IMR-90 (cell line): ENCODE measurements around the gene SYT11. TPM values are rescaled to one million over a fixed set of nuclear protein-coding genes. Genes with fewer than 3 reads are reported as not detected.
A peak's percentile ranks its signal among the peaks of the same experiment; 100 is the strongest.

Source experiments
- ATAC-seq: fragments of 200-7000 bp; cut with Tn5 transposase; 2 replicates; pipeline ENCODE4 v1.9.1; 2020; ENCODE audit warnings: low read depth, mild to moderate bottlenecking, moderate library complexity
- BruUV-seq: library from RNA; stranded (reverse); fragments of 400-500 nt; replicated peaks from 2 replicates; lab custom pipeline; 2021; lab: Mats Ljungman, UMichigan
- CTCF ChIA-PET: fragments of 300-600 bp; formaldehyde crosslinking; extraction: SDS; loops from one replicate; lab custom pipeline; 2021; ENCODE audit warnings: antibody characterized with exemption; lab: Yijun Ruan, JAX
- POLR2A ChIA-PET: fragments of 300-600 bp; sonication (Branson Sonifier 250); formaldehyde crosslinking; loops from one replicate; lab custom pipeline; 2022; ENCODE audit warnings: antibody characterized with exemption; ENCODE audit not compliant: unreplicated experiment; lab: Charles Lee
- DNase-seq: peaks from one replicate; pipeline ENCODE4 v3.0.0; 2013
- H2AFZ ChIP-seq: replicated peaks from 2 replicates; pipeline ENCODE3; 2013; ENCODE audit warnings: low read length, mild to moderate bottlenecking; ENCODE audit not compliant: poor library complexity
- H2AK5ac ChIP-seq: 2 replicates; pipeline ENCODE4 v1.6.1; 2013; ENCODE audit warnings: low read depth, low read length, inconsistent platforms
- H2AK9ac ChIP-seq: replicated peaks from 2 replicates; pipeline ENCODE3; 2013; ENCODE audit warnings: mild to moderate bottlenecking, low read depth, low read length, moderate library complexity; ENCODE audit not compliant: poor library complexity
- H2BK120ac ChIP-seq: 2 replicates; pipeline ENCODE4 v1.6.1; 2013; ENCODE audit warnings: low read depth, low read length, inconsistent platforms
- H2BK15ac ChIP-seq: 3 replicates; pipeline ENCODE4 v1.6.1; 2013; ENCODE audit warnings: low read depth, low read length, inconsistent platforms
- H2BK20ac ChIP-seq: 2 replicates; pipeline ENCODE4 v1.6.1; 2013; ENCODE audit warnings: low read depth, mild to moderate bottlenecking, inconsistent platforms, low read length, moderate library complexity
- H2BK5ac ChIP-seq: 2 replicates; pipeline ENCODE4 v1.6.1; 2013; ENCODE audit warnings: mild to moderate bottlenecking, low read depth, low read length, inconsistent platforms; ENCODE audit not compliant: poor library complexity, severe bottlenecking
- H3K14ac ChIP-seq: replicated peaks from 2 replicates; pipeline ENCODE4 v1.6.1; 2013; ENCODE audit warnings: low read depth, low read length, inconsistent platforms
- H3K18ac ChIP-seq: 2 replicates; pipeline ENCODE4 v1.6.1; 2013; ENCODE audit warnings: low read depth, low read length, control low read depth
- H3K23ac ChIP-seq: 2 replicates; pipeline ENCODE4 v1.6.1; 2013; ENCODE audit warnings: low read depth, low read length, inconsistent platforms
- H3K27ac ChIP-seq: 2 replicates; pipeline ENCODE4 v1.5.1; 2013; ENCODE audit warnings: mild to moderate bottlenecking, control low read depth, low read length; ENCODE audit not compliant: insufficient read depth
- H3K27me3 ChIP-seq: 2 replicates; pipeline ENCODE4 v1.6.1; 2013; ENCODE audit warnings: low read length; ENCODE audit not compliant: control insufficient read depth, insufficient read depth
- H3K36me3 ChIP-seq: 2 replicates; pipeline ENCODE4 v1.6.1; 2013; ENCODE audit warnings: low read length, mixed read lengths; ENCODE audit not compliant: control insufficient read depth, insufficient read depth
- H3K4ac ChIP-seq: 2 replicates; pipeline ENCODE4 v1.6.1; 2013; ENCODE audit warnings: low read depth, low read length, inconsistent platforms
- H3K4me1 ChIP-seq: 2 replicates; pipeline ENCODE4 v1.6.1; 2013; ENCODE audit warnings: low read length, mixed read lengths; ENCODE audit not compliant: control insufficient read depth, insufficient read depth
- H3K4me2 ChIP-seq: 2 replicates; pipeline ENCODE4 v1.6.1; 2013; ENCODE audit warnings: low read depth, mild to moderate bottlenecking, control low read depth, low read length, moderate library complexity
- H3K4me3 ChIP-seq: 2 replicates; pipeline ENCODE4 v1.5.1; 2013; ENCODE audit warnings: low read depth, mild to moderate bottlenecking, control low read depth, low read length, moderate library complexity; ENCODE audit not compliant: insufficient read depth
- H3K56ac ChIP-seq: 2 replicates; pipeline ENCODE4 v1.6.1; 2013; ENCODE audit warnings: low read length, inconsistent platforms; ENCODE audit not compliant: insufficient read depth; ENCODE audit errors: extremely low read depth
- H3K79me1 ChIP-seq, 2 experiments: 2 replicates each; pipeline ENCODE4 v1.6.1; 2013; ENCODE audit warnings: low read length in 2 of 2, inconsistent platforms in 1 of 2, low read depth in 1 of 2
- H3K9ac ChIP-seq: 2 replicates; pipeline ENCODE4 v1.6.1; 2013; ENCODE audit warnings: low read depth, low read length, control low read depth
- H3K9me1 ChIP-seq: 2 replicates; pipeline ENCODE4 v1.6.1; 2013; ENCODE audit warnings: low read length, inconsistent platforms; ENCODE audit not compliant: insufficient read depth
- H3K9me3 ChIP-seq: 2 replicates; pipeline ENCODE4 v1.6.1; 2013; ENCODE audit warnings: low read length; ENCODE audit not compliant: control insufficient read depth, insufficient read depth
- H4K20me1 ChIP-seq: 2 replicates; pipeline ENCODE4 v1.6.1; 2013; ENCODE audit warnings: low read length, inconsistent platforms; ENCODE audit not compliant: insufficient read depth
- H4K5ac ChIP-seq: 2 replicates; pipeline ENCODE4 v1.6.1; 2013; ENCODE audit warnings: mild to moderate bottlenecking, low read depth, low read length, control low read depth
- H4K8ac ChIP-seq, 2 experiments: 2 replicates each; pipeline ENCODE4 v1.6.1; 2013; ENCODE audit warnings: low read depth in 2 of 2, low read length in 2 of 2, control low read depth in 1 of 2, inconsistent platforms in 1 of 2
- H4K91ac ChIP-seq: 2 replicates; pipeline ENCODE4 v1.6.1; 2013; ENCODE audit warnings: low read depth, low read length, inconsistent platforms; ENCODE audit not compliant: insufficient read depth
- BHLHE40 ChIP-seq: fragments of 150-350 bp; IDR thresholded peaks from 2 replicates; pipeline ENCODE4 v1.6.1; 2016; ENCODE audit warnings: mild to moderate bottlenecking, low read depth, low read length
- CEBPB ChIP-seq: IDR thresholded peaks from 2 replicates; pipeline ENCODE4 v1.6.1; 2012; ENCODE audit warnings: low read depth, low read length, improper control_type of control experiment
- CHD1 ChIP-seq: IDR thresholded peaks from 2 replicates; pipeline ENCODE4 v1.6.1; 2012; ENCODE audit warnings: low read depth, low read length, improper control_type of control experiment
- CTCF ChIP-seq: conservative IDR thresholded peaks from 2 replicates; pipeline ENCODE4 v1.5.1; 2012; ENCODE audit warnings: mild to moderate bottlenecking, low read depth, low read length, improper control_type of control experiment
- MAFK ChIP-seq: IDR thresholded peaks from 2 replicates; pipeline ENCODE4 v1.6.1; 2012; ENCODE audit warnings: low read depth, low read length, improper control_type of control experiment
- MXI1 ChIP-seq: IDR thresholded peaks from 2 replicates; pipeline ENCODE4 v1.6.1; 2012; ENCODE audit warnings: low read depth, mild to moderate bottlenecking, low read length, moderate library complexity, borderline replicate concordance
- NFE2L2 ChIP-seq: fragments of 150-350 bp; IDR thresholded peaks from 2 replicates; pipeline ENCODE4 v1.6.1; 2016; ENCODE audit warnings: low read depth, mild to moderate bottlenecking, low read length
- POLR2A ChIP-seq: IDR thresholded peaks from 2 replicates; pipeline ENCODE4 v1.6.1; 2012; ENCODE audit warnings: mild to moderate bottlenecking, low read depth, low read length
- RAD21 ChIP-seq: IDR thresholded peaks from 2 replicates; pipeline ENCODE4 v1.6.1; 2012; ENCODE audit warnings: low read length, improper control_type of control experiment
- RFX5 ChIP-seq: IDR thresholded peaks from 2 replicates; pipeline ENCODE4 v1.8.0; 2012; ENCODE audit warnings: low read depth, mild to moderate bottlenecking, low read length, moderate library complexity
- USF2 ChIP-seq: fragments of 150-350 bp; IDR thresholded peaks from 2 replicates; pipeline ENCODE4 v1.6.1; 2017; ENCODE audit warnings: mild to moderate bottlenecking, antibody characterized with exemption, low read length, low read depth
- dilution Hi-C: fragments of 300-500 bp; cut with HindIII; formaldehyde crosslinking; loops from one replicate; pipeline ENCODE4 v1.14.3; 2018; ENCODE audit warnings: low sequenced_read_pairs; ENCODE audit not compliant: unreplicated experiment
- in situ Hi-C: fragments of 300-500 bp; cut with MboI; formaldehyde crosslinking; loops from 3 replicates; pipeline ENCODE4 v1.14.3; 2019; ENCODE audit warnings: low sequenced_read_pairs, inconsistent platforms, mixed read lengths
- intact Hi-C: fragments of 100-400 bp; cut with micrococcal nuclease; formaldehyde crosslinking; loops from 2 replicates; pipeline ENCODE4 v1.10.0; 2022
- polyA plus RNA-seq, 3 experiments: library from polyadenylated mRNA; depleted of rRNA; stranded (reverse); fragments of >200 nt; gene quantifications; 2 replicates each; pipeline ENCODE4 v1.2.3, GENCODE V29; 2012; ENCODE audit warnings: low replicate concordance in 1 of 3
- total RNA-seq: library from RNA; depleted of rRNA; stranded (reverse); fragments of >200 nt; gene quantifications from 2 replicates; pipeline ENCODE4 v1.2.3, GENCODE V29; 2012

SYT11 gene
- total and polyA plus RNA-seq, 2 of the 4 experiments (the other 2 are of a cell fraction): 22.9 to 43.7 TPM

- in situ Hi-C loops: no loop called here
- CTCF ChIA-PET: interaction anchor here (1.6 kb wide), 1 partner anchor 20 kb away, joined by 3 read pairs; no protein-coding TSS in a partner anchor
- TF ChIP-seq CHD1 (no peak), NFE2L2 (no peak), RAD21 (no peak), CEBPB (no peak), CTCF (no peak), POLR2A (no peak), MXI1 (no peak), RFX5 (no peak), USF2 (no peak), BHLHE40 (no peak), MAFK (no peak)
These were observed 25.6 kb downstream of the SYT11 start for GRCh38 chr1:155884982-155885381.

More at GRCh38 chr1:155884982-155885381, 25.6 kb downstream of the SYT11 start:
- no TSS peak for BruUV-seq
- H2BK120ac ChIP-seq: no peak overlapping the region
- DNase-seq (peak; percentile 36), ATAC-seq (peak; percentile 8; the same call in 1 of the 2 replicates)
- no peaks in the 10 kb centered on the region for H3K27me3 ChIP-seq
- H3K56ac ChIP-seq: no peak overlapping the region
- H2AK9ac ChIP-seq: no peak overlapping the region
- peaks cover 0 to 2% of the 10 kb centered on the region in 2 experiments; a peak in 1 of 4 replicates for H3K79me1 ChIP-seq
- H2BK20ac ChIP-seq: no peak overlapping the region
- H3K4ac ChIP-seq: no peak overlapping the region
- H3K27ac ChIP-seq: no peak overlapping the region; the same call in 1 of the 2 replicates
- H3K4me1 ChIP-seq: peaks cover 14% of the 10 kb centered on the region
- H3K36me3 ChIP-seq: peaks cover 10% of the 10 kb centered on the region
- H3K9ac ChIP-seq: no peak overlapping the region
- H2AK5ac ChIP-seq: no peak overlapping the region
- H3K9me3 ChIP-seq: no peaks in the 10 kb centered on the region
- no peak overlapping the region; the same call in 1 of the 2 replicates for H4K5ac ChIP-seq
- no peaks in the 10 kb centered on the region for H3K9me1 ChIP-seq
- H4K91ac ChIP-seq: no peak overlapping the region
- H3K4me2 ChIP-seq: no peak overlapping the region
- H2BK15ac ChIP-seq: no peak overlapping the region
- H3K23ac ChIP-seq: no peak overlapping the region
- peak overlapping the region; percentile 6 for H2BK5ac ChIP-seq
- intact Hi-C loops: no loop called here
- no peak overlapping the region for H4K8ac ChIP-seq
- H3K14ac ChIP-seq: no peak overlapping the region
- dilution Hi-C loops: no loop called here
- peak overlapping the region; percentile 4; the same call in 1 of the 2 replicates for H3K18ac ChIP-seq
- H4K20me1 ChIP-seq: no peaks in the 10 kb centered on the region
- H2AFZ ChIP-seq: no peak overlapping the region
- H3K4me3 ChIP-seq: no peak overlapping the region
- POLR2A ChIA-PET: no interaction called here
